ENCODE data around the gene TMEM101. TPM values are rescaled to one million over a fixed set of nuclear protein-coding genes. Genes with fewer than 3 reads are reported as not detected.
"Not testable (repeated sequence)": the region's sequence is repeated elsewhere in the genome, so short reads cannot be mapped to it uniquely, and the experiment has no call there.

Gene TMEM101
- total RNA-seq, 1 donor from 2014 or later, result 30.0 TPM

GRCh38 chr17:44001461-44001920 lies 13.3 kb downstream of the TMEM101 start:
- DNase-seq (ENCODE audit: extremely low read depth, low read depth, low spot score), result no peak

DNA sequence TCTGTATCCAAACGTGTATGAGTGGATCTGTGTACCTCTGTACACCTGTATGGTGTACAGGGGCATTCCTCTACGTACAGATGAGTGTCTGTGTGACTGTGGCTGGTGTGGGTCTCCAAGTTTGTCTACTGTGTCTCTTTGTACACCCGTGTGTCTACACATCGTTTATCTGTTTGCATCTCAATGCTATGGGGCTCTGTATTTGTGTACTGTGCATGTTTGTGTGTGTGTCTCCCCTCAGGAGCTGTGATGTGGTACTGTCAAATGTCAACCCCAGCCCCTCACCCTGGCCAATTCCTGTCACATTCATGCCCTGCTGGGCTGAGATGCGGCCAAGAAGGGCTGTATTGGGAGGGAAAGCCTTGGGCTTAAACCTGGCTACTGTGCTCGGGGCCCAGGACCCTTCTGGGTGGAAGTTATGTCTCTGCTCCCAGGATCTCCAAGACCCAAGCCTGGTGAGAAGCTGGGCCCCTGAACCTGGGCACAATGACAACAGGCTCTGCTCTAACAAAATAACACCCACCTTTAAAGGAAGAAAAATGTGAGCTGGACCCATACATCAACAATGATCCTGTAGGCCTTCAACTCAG lies 13.8 kb downstream of the TMEM101 start:
- no peak for DNase-seq (ENCODE audit: extremely low read depth, low read depth, low spot score)

GRCh38 chr17:44000141-44000860 lies 14.5 kb downstream of the TMEM101 start:
- DNase-seq (ENCODE audit: extremely low read depth, low read depth, low spot score), result no peak

- no peak for DNase-seq (ENCODE audit: extremely low read depth, low read depth, low spot score)
Measured at GRCh38 chr17:43999024-43999423, 15.7 kb downstream of the TMEM101 start.

DNA sequence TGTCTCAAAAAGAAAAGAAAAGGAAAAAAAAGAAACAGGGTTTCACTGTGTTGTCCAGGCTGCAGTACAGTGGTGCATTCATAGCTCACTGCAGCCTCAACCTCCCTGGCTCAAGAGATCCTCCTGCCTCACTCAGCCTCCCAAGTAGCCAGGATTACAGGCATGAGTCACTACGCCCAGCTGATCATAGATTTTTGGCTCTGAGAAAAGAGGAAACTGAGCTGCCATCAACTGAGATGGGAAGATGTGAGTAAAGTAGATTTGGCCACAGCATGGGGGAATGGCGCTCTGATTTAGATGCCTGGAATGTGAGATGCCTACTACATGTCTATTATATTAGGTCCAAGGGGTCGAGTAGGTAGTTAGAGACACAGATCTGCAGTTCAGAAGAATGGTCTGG lies 16.2 kb downstream of the TMEM101 start:
- no peak for DNase-seq (ENCODE audit: extremely low read depth, low read depth, low spot score)

- DNase-seq (ENCODE audit: extremely low read depth, low read depth, low spot score), result not testable (repeated sequence)
Measured at GRCh38 chr17:43997180-43997579, 17.6 kb downstream of the TMEM101 start.

- no peak for DNase-seq (ENCODE audit: extremely low read depth, low read depth, low spot score)
Measured at GRCh38 chr17:43995150-43995471, 19.7 kb downstream of the TMEM101 start.

GRCh38 chr17:43994272-43995149 lies 20.3 kb downstream of the TMEM101 start:
- DNase-seq (ENCODE audit: extremely low read depth, low read depth, low spot score), result no peak

DNA sequence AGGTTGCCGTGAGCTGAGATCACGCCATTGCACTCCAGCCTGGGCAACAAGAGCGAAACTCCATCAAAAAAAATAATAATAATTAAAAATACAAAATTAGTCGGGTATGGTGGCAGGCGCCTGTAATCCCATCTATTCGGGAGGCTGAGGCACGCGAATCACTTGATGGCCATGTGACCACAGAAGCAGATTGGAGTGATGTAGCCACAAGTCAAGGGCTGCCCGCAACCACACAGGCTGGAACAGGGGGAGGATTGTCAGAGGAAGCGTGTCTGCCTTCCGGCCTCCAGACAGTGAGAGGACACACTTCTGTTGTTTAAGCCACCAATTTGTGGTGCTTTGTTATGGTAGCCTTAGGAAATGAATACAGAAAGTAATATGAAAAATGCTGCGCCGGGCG lies 22.1 kb downstream of the TMEM101 start:
- DNase-seq (ENCODE audit: extremely low read depth, low read depth, low spot score), result no peak

DNA sequence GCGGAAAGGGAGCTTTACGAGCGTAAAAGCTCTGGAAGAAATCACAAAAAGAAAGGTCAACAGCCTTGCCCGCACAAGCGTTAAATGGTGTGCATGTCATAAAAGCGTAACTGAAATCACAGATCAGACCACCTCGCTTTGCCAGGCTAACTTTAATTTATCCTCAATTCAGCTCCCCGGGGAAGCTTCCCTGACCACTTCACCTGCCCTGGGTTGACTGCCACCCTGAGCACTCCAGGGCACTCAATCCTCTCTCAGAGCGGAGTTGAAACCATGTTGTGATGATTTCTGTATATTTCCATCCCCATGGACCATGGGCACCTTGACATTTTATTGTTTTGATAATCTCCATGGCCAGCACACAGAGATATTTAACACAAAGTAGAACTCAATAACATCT lies 26.5 kb downstream of the TMEM101 start:
- no peak for DNase-seq (ENCODE audit: extremely low read depth, low read depth, low spot score)

DNA sequence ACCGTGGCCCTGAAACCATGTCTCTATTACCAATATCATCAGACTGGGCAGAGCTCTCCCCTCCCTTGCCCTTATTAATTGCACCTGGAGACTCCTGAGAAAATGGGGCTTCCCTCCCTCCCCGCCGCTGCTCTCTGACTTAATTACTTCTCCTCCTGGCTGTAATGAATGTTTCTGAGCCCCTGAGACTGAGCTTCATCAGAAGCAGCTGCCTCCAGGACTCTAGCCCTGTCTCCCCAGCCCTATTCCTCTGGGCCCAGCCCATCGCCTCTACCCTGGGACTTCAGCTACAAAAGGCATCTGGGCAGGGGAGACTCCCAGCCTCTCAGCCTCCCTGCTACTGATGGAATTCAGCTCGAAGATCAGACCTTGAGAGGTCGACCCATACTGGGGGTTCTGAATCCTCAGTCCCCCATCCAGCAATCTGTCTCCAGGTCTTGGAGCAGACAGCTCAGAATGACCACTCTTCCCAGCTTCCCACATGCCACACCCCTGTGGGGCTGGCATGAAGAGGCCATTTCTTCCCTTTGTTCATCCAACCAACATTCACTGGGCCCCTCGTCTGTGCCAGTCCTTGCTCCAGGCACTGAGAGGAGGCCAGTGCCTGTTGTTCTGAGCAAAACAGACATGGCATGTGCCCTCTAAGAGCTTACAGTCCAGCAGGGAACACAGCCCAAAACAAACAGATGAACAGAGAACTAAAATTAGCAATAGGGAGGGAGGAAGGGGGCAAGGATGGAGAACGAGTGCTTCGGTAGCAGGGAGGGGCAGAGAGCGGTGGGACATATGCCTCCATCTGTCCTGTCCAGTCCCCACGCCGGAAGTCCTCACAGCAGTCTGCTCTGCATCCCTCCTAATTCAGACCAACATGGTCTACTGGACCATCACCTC lies 27.4 kb downstream of the TMEM101 start:
- no peak for DNase-seq (ENCODE audit: extremely low read depth, low read depth, low spot score)

- no peak for DNase-seq (ENCODE audit: extremely low read depth, low read depth, low spot score)
Measured at GRCh38 chr17:43986225-43986981, 28.4 kb downstream of the TMEM101 start.

DNA sequence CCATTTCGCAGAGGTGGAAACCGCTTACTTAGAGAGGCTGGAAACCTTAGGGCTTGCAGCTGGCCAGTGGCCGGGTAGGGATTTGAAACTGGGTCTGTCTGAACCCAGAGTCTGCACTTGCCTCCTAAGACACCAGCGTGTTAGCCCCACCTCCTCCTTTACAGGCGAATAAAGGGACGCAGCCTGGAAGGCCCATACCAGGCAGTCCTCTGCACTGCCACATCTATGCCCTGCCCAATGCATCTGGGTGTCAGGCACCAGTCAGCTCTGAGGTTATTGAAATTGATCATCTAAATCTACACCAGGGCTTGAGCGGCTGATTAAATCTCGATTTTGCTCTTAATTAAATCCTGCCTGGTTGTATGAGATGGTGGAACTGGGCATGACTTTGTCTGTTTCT lies 30.2 kb downstream of the TMEM101 start:
- no peak for DNase-seq (ENCODE audit: extremely low read depth, low read depth, low spot score)

DNA sequence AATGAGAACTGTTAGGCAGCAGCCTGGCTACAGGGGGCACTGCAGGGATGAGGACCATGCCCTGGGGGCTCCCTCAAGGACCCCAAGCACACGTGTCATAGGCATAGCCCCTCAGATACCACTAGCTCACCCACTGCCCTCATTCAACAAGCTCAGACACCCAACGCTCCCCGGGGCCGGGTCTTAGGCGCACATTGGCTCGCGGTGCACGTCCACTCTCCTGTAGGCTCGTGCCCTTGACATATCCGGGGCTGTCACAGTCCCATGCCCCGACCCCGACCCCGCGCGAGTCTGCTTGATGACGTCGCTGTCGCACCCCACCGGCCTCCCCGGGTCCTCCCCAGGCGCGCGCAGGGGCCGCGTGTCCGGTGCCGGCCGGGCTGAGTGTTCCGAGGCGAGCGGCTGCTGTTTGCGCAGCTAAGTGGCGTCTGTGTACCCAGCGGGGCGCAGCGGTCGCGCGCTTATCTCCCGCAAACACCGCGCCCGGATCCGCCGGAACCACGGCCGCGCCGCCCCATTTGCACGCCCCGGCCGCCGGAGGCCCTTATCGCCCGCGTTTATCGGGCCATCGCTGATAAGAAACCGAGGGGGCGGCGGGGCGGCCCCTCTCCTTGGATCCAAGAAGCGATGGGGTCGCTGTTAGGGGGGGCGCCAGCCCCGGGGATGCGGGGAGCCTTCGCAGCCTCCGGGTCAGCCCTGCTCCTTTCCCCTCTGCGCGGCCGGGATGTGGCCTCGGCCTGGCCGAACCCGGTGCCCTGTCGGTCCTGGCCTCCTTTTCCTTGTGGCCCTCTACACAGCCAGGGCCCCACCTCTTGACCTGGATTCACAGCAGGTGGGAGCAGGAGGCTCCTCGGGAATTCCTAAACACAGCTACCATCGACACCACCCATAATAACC lies 31.0 kb downstream of the TMEM101 start:
- DNase-seq (ENCODE audit: extremely low read depth, low read depth, low spot score), result no peak

DNA sequence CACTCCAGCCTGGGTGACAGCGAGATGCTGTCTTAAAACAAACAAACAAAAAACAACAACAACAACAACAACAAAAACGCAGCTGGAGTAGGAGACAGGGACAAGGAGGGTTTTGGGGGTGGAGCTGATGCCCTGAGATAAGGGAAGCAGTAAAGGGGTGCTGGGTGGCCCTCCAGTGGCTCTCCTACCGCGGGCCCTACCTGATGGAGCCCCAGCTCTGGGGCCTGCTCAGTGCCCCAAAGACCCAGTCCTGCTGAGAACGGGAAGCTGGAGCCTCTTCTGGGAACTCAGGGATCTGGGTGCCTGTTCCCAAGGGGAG lies 31.6 kb downstream of the TMEM101 start:
- DNase-seq (ENCODE audit: extremely low read depth, low read depth, low spot score), result no peak

DNA sequence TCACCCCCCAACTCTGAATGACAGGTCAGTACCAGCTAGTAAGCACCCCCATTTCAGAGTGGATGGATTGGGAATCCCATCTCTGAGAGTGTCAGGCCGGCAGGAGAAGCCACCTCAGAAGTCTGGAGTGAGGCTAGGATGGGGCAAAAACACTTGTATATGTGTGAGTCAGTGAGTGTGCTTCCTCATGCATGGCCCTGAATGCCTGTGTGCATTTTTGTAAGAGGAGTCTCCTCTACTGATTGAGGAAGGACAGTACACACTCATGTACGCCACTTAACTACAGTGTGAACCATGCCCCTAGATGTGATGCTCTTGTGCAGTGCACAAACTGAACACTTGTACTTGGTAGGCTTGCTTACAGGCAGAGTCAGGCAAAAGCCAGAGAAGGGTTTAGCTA lies 32.6 kb downstream of the TMEM101 start:
- DNase-seq (ENCODE audit: extremely low read depth, low read depth, low spot score), result no peak

- DNase-seq (ENCODE audit: extremely low read depth, low read depth, low spot score), result no peak
Measured at GRCh38 chr17:43979671-43980070, 35.1 kb downstream of the TMEM101 start.

DNA sequence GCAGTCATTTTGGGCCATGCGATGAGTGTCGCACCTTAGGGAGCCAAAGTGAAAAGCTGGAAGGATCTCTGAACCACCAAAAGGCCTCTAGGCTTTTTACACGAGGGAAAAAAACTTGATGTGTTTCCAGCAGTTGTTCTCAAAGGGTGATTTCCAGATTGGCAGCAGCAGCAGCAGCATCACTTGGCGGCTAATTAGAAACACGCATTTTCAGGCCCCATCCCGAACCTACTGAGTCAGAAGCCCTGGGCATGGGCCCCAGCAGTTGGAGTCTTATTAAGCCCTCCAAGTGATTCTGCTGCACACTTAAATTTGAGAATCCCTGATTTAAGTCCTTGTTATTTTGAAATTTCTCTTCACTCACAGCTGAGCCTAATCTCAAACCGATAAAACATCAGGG lies 35.8 kb downstream of the TMEM101 start:
- no peak for DNase-seq (ENCODE audit: extremely low read depth, low read depth, low spot score)

DNA sequence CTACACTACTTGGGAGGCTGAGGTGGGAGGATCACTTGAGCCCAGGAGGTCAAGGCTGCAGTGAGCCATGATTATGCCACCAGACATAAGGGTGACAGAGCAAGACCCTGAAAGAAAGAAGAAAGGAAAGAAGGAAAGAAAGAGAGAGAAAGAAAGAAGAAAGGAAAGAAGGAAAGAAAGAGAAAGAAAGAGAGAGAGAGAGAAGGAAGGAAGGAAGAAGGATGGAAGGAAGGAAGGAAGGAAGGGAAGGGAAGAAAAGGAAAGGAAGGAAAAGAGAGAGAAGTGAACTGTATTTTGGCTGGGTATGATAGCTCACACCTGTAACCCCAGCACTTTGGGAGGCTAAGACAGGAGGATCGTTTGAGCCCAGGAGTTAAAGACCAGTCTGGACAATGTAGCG lies 36.7 kb downstream of the TMEM101 start:
- DNase-seq (ENCODE audit: extremely low read depth, low read depth, low spot score), result no peak

All from glomerular endothelial cell (primary cell).